Neural cell (in vitro differentiated cells): ENCODE results near the gene NGFR. TPM values are rescaled to one million over a fixed set of nuclear protein-coding genes. Genes with fewer than 3 reads are reported as not detected.

ENCODE experiments used
- H2AFZ ChIP-seq: fragments of 200-600, 300-800 bp; sonication (generic), shearing (Covaris generic); 2 replicates; pipeline ENCODE4 v1.6.0; 2014; ENCODE audit warnings: low read depth, mild to moderate bottlenecking, antibody characterized with exemption, low read length, moderate library complexity
- H3F3A ChIP-seq: fragments of 200-600 bp; shearing (Covaris generic); 2 replicates; pipeline ENCODE4 v1.6.1; 2016; ENCODE audit warnings: mild to moderate bottlenecking, moderate library complexity, mixed read lengths, antibody characterized with exemption, low read length; ENCODE audit not compliant: insufficient read depth, poor library complexity, severe bottlenecking
- H3K27ac ChIP-seq: fragments of 200-600, 300-800 bp; sonication (generic), shearing (Covaris generic); 2 replicates; pipeline ENCODE4 v1.5.1; 2014; ENCODE audit warnings: mild to moderate bottlenecking, low read length, moderate library complexity
- H3K27me3 ChIP-seq: fragments of 300-800, 200-600 bp; sonication (generic), shearing (Covaris generic); 2 replicates; pipeline ENCODE4 v1.6.0; 2014; ENCODE audit warnings: mild to moderate bottlenecking, low read depth, low read length, moderate library complexity; ENCODE audit not compliant: insufficient read depth
- H3K36me3 ChIP-seq: fragments of 300-800, 200-600 bp; sonication (generic), shearing (Covaris generic); 2 replicates; pipeline ENCODE4 v1.5.1; 2014; ENCODE audit warnings: mild to moderate bottlenecking, antibody characterized with exemption, low read length, moderate library complexity; ENCODE audit not compliant: insufficient read depth
- H3K4me2 ChIP-seq: fragments of 300-800, 200-600 bp; sonication (generic), shearing (Covaris generic); 2 replicates; pipeline ENCODE4 v1.6.0; 2014; ENCODE audit warnings: mild to moderate bottlenecking, low read length
- H3K4me3 ChIP-seq: fragments of 300-800, 200-600 bp; sonication (generic), shearing (Covaris generic); 2 replicates; pipeline ENCODE4 v1.5.1; 2014; ENCODE audit warnings: mild to moderate bottlenecking, low read length, moderate library complexity
- H3K79me2 ChIP-seq: fragments of 200-600 bp; shearing (Covaris generic); replicated peaks from 2 replicates; pipeline ENCODE4 v1.6.0; 2014; ENCODE audit warnings: mild to moderate bottlenecking, low read length, moderate library complexity; ENCODE audit not compliant: insufficient read depth
- H3K9ac ChIP-seq: fragments of 300-800, 200-600 bp; sonication (generic), shearing (Covaris generic); 2 replicates; pipeline ENCODE4 v1.6.1; 2016; ENCODE audit warnings: mild to moderate bottlenecking, low read length, mixed read lengths
- H3K9me2 ChIP-seq: fragments of 200-600 bp; shearing (Covaris generic); 2 replicates; pipeline ENCODE4 v1.6.1; 2016; ENCODE audit warnings: mild to moderate bottlenecking, low read length, mixed read lengths; ENCODE audit not compliant: insufficient read depth
- H3K9me3 ChIP-seq: fragments of 200-600, 300-800 bp; sonication (generic), shearing (Covaris generic); 2 replicates; pipeline ENCODE4 v1.6.1; 2016; ENCODE audit warnings: mild to moderate bottlenecking, mixed run types, low read length, moderate library complexity, mixed read lengths
- H4K20me1 ChIP-seq: fragments of 200-600 bp; shearing (Covaris generic); 2 replicates; pipeline ENCODE4 v1.6.1; 2016; ENCODE audit warnings: mild to moderate bottlenecking, mixed run types; ENCODE audit not compliant: insufficient read depth
- EP300 ChIP-seq: fragments of 450-650 bp; conservative IDR thresholded peaks from 2 replicates; pipeline ENCODE4 v1.6.1; 2014; ENCODE audit warnings: antibody characterized with exemption, mild to moderate bottlenecking, moderate library complexity; ENCODE audit not compliant: poor library complexity, severe bottlenecking
- EZH2 ChIP-seq: fragments of 200-600, 300-800 bp; shearing (Covaris generic), sonication (generic); IDR thresholded peaks from 2 replicates; pipeline ENCODE4 v1.6.1; 2014; ENCODE audit warnings: antibody characterized with exemption, low read length, borderline replicate concordance, mild to moderate bottlenecking; ENCODE audit not compliant: insufficient read depth, poor library complexity, severe bottlenecking
- MXI1 ChIP-seq: fragments of 450-650 bp; conservative IDR thresholded peaks from 2 replicates; pipeline ENCODE4 v1.6.1; 2014; ENCODE audit warnings: antibody characterized with exemption, mild to moderate bottlenecking; ENCODE audit not compliant: poor library complexity, severe bottlenecking
- POLR2AphosphoS5 ChIP-seq: IDR thresholded peaks from 2 replicates; pipeline ENCODE4 v1.6.1; 2012
- RAD21 ChIP-seq: fragments of 450-650 bp; conservative IDR thresholded peaks from 2 replicates; pipeline ENCODE4 v1.6.1; 2014; ENCODE audit warnings: antibody characterized with exemption, mild to moderate bottlenecking, moderate library complexity
- REST ChIP-seq: IDR thresholded peaks from 2 replicates; pipeline ENCODE4 v1.6.1; 2012; ENCODE audit warnings: borderline replicate concordance
- SMC3 ChIP-seq: fragments of 450-650 bp; conservative IDR thresholded peaks from 2 replicates; pipeline ENCODE4 v1.6.1; 2014; ENCODE audit warnings: antibody characterized with exemption, mild to moderate bottlenecking, moderate library complexity; ENCODE audit not compliant: poor library complexity
- TAF1 ChIP-seq: IDR thresholded peaks from 2 replicates; pipeline ENCODE4 v1.6.1; 2012; ENCODE audit warnings: low read depth
- polyA plus RNA-seq: library from polyadenylated mRNA; depleted of rRNA; stranded (reverse); fragments of >200 nt; gene quantifications from 2 replicates; pipeline ENCODE4 v1.2.3, GENCODE V29; 2014
- TF ChIP-seq, protein P1 (sequence below): fragments of 450-650 bp; IDR thresholded peaks from 2 replicates; pipeline ENCODE4 v1.5.1; 2014; ENCODE audit warnings: antibody characterized with exemption, mild to moderate bottlenecking, moderate library complexity; ENCODE audit not compliant: poor library complexity, severe bottlenecking

Gene NGFR
- polyA plus RNA-seq, 1 donor from 2014 or later, result 3.6 TPM

- Histone ChIP-seq H3K9me2 (no peaks in the 10 kb centered on the region), H3K27me3 (no peaks in the 10 kb centered on the region), H4K20me1 (no peaks in the 10 kb centered on the region), H3K27ac (no peak overlapping the region), H3K9me3 (no peaks in the 10 kb centered on the region), H3K4me3 (no peak overlapping the region), H3K79me2 (no peaks in the 10 kb centered on the region), H3F3A (no peaks in the 10 kb centered on the region), H3K36me3 (no peaks in the 10 kb centered on the region), H3K9ac (no peak overlapping the region), H2AFZ (no peak overlapping the region), H3K4me2 (no peak overlapping the region)
- TF ChIP-seq EZH2, result no peak
- TF ChIP-seq, protein P1, sequence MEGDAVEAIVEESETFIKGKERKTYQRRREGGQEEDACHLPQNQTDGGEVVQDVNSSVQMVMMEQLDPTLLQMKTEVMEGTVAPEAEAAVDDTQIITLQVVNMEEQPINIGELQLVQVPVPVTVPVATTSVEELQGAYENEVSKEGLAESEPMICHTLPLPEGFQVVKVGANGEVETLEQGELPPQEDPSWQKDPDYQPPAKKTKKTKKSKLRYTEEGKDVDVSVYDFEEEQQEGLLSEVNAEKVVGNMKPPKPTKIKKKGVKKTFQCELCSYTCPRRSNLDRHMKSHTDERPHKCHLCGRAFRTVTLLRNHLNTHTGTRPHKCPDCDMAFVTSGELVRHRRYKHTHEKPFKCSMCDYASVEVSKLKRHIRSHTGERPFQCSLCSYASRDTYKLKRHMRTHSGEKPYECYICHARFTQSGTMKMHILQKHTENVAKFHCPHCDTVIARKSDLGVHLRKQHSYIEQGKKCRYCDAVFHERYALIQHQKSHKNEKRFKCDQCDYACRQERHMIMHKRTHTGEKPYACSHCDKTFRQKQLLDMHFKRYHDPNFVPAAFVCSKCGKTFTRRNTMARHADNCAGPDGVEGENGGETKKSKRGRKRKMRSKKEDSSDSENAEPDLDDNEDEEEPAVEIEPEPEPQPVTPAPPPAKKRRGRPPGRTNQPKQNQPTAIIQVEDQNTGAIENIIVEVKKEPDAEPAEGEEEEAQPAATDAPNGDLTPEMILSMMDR, result no peak
- TF ChIP-seq RAD21, result no peak
- TF ChIP-seq EP300, result no peak
Measured at GRCh38 chr17:49521471-49522356, 26.6 kb downstream of the NGFR start.

GRCh38 chr17:49522357-49522890, 27.3 kb downstream of the NGFR start:
- TF ChIP-seq REST (no peak), RAD21 (no peak), EP300 (no peak), SMC3 (no peak), MXI1 (no peak), TAF1 (no peak), POLR2AphosphoS5 (no peak), EZH2 (no peak)
- TF ChIP-seq, protein P1, result no peak
- no peak overlapping the region for H3K4me3 ChIP-seq
- no peaks in the 10 kb centered on the region for H3K27me3 ChIP-seq
- H3K9ac ChIP-seq, result no peak overlapping the region
- no peaks in the 10 kb centered on the region for H3F3A ChIP-seq
- H3K9me2 ChIP-seq, result no peaks in the 10 kb centered on the region
- H2AFZ ChIP-seq, result no peak overlapping the region
- H3K79me2 ChIP-seq, result no peaks in the 10 kb centered on the region
- H3K4me2 ChIP-seq, result no peak overlapping the region
- H4K20me1 ChIP-seq, result no peaks in the 10 kb centered on the region
- H3K9me3 ChIP-seq, result no peaks in the 10 kb centered on the region
- H3K36me3 ChIP-seq, result no peaks in the 10 kb centered on the region
- H3K27ac ChIP-seq, result no peak overlapping the region
